Vagina (tissue), 2 donors: ENCODE data around the gene SEC62.

ENCODE experiments used
- POLR2A ChIP-seq, 2 donors: fragments of 450-650 bp; IDR thresholded peaks; one replicate each; pipeline ENCODE4 v1.6.1; 2017; ENCODE audit warnings: antibody characterized with exemption in 2 of 2, mild to moderate bottlenecking in 2 of 2, moderate library complexity in 2 of 2
- TF ChIP-seq, protein P1 (sequence below), 3 experiments: fragments of 450-650 bp in 2 of 3; fragments of 200-600 bp in 1 of 3; sonication (generic) in 1 of 3; IDR thresholded peaks; one replicate each; pipeline ENCODE4 v1.5.1; 2017 to 2019; ENCODE audit warnings: antibody characterized with exemption in 3 of 3, mild to moderate bottlenecking in 2 of 3, moderate library complexity in 2 of 3

DNA sequence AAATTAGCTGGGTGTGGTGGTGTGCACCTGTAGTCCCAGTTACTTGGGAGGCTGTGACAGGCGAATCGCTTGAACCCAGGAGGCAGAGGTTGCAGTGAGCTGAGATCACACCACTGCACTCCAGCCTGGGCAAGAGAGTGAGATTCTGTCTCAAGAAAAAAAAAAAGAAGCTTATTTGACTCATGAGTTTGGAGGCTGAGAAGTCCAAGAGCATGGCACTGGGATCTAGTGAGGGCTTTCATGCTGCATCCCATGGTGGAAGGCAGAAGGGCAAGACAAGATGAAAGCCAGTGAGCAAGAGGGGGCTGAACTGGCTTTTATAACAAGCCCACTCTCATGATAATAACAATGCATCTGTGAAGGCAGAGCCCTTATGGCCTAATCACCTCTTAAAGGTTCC lies 33.4 kb downstream of the SEC62 start:
- TF ChIP-seq, protein P1, sequence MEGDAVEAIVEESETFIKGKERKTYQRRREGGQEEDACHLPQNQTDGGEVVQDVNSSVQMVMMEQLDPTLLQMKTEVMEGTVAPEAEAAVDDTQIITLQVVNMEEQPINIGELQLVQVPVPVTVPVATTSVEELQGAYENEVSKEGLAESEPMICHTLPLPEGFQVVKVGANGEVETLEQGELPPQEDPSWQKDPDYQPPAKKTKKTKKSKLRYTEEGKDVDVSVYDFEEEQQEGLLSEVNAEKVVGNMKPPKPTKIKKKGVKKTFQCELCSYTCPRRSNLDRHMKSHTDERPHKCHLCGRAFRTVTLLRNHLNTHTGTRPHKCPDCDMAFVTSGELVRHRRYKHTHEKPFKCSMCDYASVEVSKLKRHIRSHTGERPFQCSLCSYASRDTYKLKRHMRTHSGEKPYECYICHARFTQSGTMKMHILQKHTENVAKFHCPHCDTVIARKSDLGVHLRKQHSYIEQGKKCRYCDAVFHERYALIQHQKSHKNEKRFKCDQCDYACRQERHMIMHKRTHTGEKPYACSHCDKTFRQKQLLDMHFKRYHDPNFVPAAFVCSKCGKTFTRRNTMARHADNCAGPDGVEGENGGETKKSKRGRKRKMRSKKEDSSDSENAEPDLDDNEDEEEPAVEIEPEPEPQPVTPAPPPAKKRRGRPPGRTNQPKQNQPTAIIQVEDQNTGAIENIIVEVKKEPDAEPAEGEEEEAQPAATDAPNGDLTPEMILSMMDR (IDR thresholded peaks at IDR 0.05): no peak
- no peak for TF ChIP-seq POLR2A (IDR thresholded peaks at IDR 0.05)
